Activated CD8-positive, alpha-beta T cell treated with anti-CD3 and anti-CD28 coated beads, Interleukin-2, amount 10 ng/mL, durations not matched to agents 7 days and 5 days (primary cell): ENCODE results near the gene RANGAP1. TPM values are rescaled to one million over a fixed set of nuclear protein-coding genes. Genes with fewer than 3 reads are reported as not detected.
"Not testable (repeated sequence)": the region's sequence is repeated elsewhere in the genome, so short reads cannot be mapped to it uniquely, and the experiment has no call there.

Experiments used
- ATAC-seq: fragments of 150-1000 bp; cut with Tn5 transposase; one replicate; pipeline ENCODE4 v1.10.0; 2021; ENCODE audit warnings: moderate library complexity
- CTCF ChIA-PET: fragments of 350-600 bp; sonication (Branson Sonifier 250); formaldehyde crosslinking; loops from one replicate; lab custom pipeline; 2021; ENCODE audit warnings: antibody characterized with exemption; lab: Charles Lee
- POLR2A ChIA-PET: fragments of 350-600 bp; sonication (Branson Sonifier 250); formaldehyde crosslinking; loops from one replicate; lab custom pipeline; 2021; ENCODE audit warnings: antibody characterized with exemption; lab: Charles Lee
- DNase-seq: peaks from one replicate; pipeline ENCODE4 v3.0.0-alpha.2; 2020
- H3K27ac Mint-ChIP-seq: one replicate; pipeline ENCODE4 v1.8.0; 2021; ENCODE audit warnings: mild to moderate bottlenecking, mixed read lengths
- H3K27me3 Mint-ChIP-seq: one replicate; pipeline ENCODE4 v1.8.0; 2021; ENCODE audit warnings: low read depth, mixed read lengths
- H3K36me3 Mint-ChIP-seq: one replicate; pipeline ENCODE4 v1.8.0; 2021; ENCODE audit warnings: low read depth, mixed read lengths
- H3K4me1 Mint-ChIP-seq: one replicate; pipeline ENCODE4 v1.8.0; 2021; ENCODE audit warnings: low read depth, mixed read lengths
- H3K4me3 Mint-ChIP-seq: one replicate; pipeline ENCODE4 v1.8.0; 2021; ENCODE audit warnings: mild to moderate bottlenecking, mixed read lengths
- H3K9me3 Mint-ChIP-seq: one replicate; pipeline ENCODE4 v1.8.0; 2022; ENCODE audit warnings: mixed read lengths; ENCODE audit not compliant: insufficient read depth
- total RNA-seq, 2 experiments: library from RNA; stranded (reverse); gene quantifications; one replicate each; pipeline ENCODE4 v1.2.3, GENCODE V29; 2021

The RANGAP1 gene
- total RNA-seq, 2 experiments from 2014 or later, result 123 to 125 TPM

- Mint-ChIP-seq H3K9me3 (no peaks in the 10 kb centered on the region), H3K36me3 (peaks cover 52% of the 10 kb centered on the region), H3K4me1 (no peaks in the 10 kb centered on the region), H3K4me3 (no peak overlapping the region), H3K27me3 (no peaks in the 10 kb centered on the region), H3K27ac (no peak overlapping the region)
- CTCF ChIA-PET, result no interaction called here
- ATAC-seq, result no peak
- POLR2A ChIA-PET, result interaction anchor here (1.3 kb wide), 1 partner anchor 10 kb away, joined by 3 read pairs; no protein-coding TSS in a partner anchor
- DNase-seq, result no peak
Observed at GRCh38 chr22:41271787-41272186, 14.2 kb downstream of the RANGAP1 start.

GRCh38 chr22:41267958-41268357 is 18.0 kb downstream of the RANGAP1 start:
- CTCF ChIA-PET, result no interaction called here
- Mint-ChIP-seq H3K4me3 (no peak overlapping the region), H3K36me3 (peaks cover 49% of the 10 kb centered on the region), H3K4me1 (no peaks in the 10 kb centered on the region), H3K27me3 (no peaks in the 10 kb centered on the region), H3K27ac (no peak overlapping the region), H3K9me3 (no peaks in the 10 kb centered on the region)
- POLR2A ChIA-PET, result interaction anchor here (0.6 kb wide), 1 partner anchor 180 kb away, joined by 3 read pairs; no protein-coding TSS in a partner anchor
- DNase-seq, result no peak
- no peak for ATAC-seq

GRCh38 chr22:41264408-41264941 is 21.5 kb downstream of the RANGAP1 start:
- H3K27ac Mint-ChIP-seq, result no peak overlapping the region
- peaks cover 56% of the 10 kb centered on the region for H3K36me3 Mint-ChIP-seq
- POLR2A ChIA-PET, result no interaction called here

GRCh38 chr22:41263704-41264103 is 22.3 kb downstream of the RANGAP1 start:
- Mint-ChIP-seq H3K4me3 (no peak overlapping the region), H3K9me3 (no peaks in the 10 kb centered on the region), H3K27me3 (no peaks in the 10 kb centered on the region), H3K36me3 (peaks cover 56% of the 10 kb centered on the region), H3K4me1 (no peaks in the 10 kb centered on the region), H3K27ac (no peak overlapping the region)
- POLR2A ChIA-PET, result interaction anchor here (0.7 kb wide), 1 partner anchor 21 kb away, joined by 4 read pairs; no protein-coding TSS in a partner anchor
- DNase-seq (no peak), ATAC-seq (no peak)
- CTCF ChIA-PET, result interaction anchor here (0.6 kb wide), 1 partner anchor 111 kb away, joined by 3 read pairs; no protein-coding TSS in a partner anchor

More at GRCh38 chr22:41264408-41264941, 21.5 kb downstream of the RANGAP1 start:
- Mint-ChIP-seq H3K4me1 (no peaks in the 10 kb centered on the region), H3K27me3 (no peaks in the 10 kb centered on the region), H3K9me3 (no peaks in the 10 kb centered on the region), H3K4me3 (no peak overlapping the region)
- no peak for DNase-seq
- no peak for ATAC-seq
- CTCF ChIA-PET, result interaction anchor here (0.6 kb wide), 1 partner anchor 112 kb away, joined by 3 read pairs; no protein-coding TSS in a partner anchor

DNA sequence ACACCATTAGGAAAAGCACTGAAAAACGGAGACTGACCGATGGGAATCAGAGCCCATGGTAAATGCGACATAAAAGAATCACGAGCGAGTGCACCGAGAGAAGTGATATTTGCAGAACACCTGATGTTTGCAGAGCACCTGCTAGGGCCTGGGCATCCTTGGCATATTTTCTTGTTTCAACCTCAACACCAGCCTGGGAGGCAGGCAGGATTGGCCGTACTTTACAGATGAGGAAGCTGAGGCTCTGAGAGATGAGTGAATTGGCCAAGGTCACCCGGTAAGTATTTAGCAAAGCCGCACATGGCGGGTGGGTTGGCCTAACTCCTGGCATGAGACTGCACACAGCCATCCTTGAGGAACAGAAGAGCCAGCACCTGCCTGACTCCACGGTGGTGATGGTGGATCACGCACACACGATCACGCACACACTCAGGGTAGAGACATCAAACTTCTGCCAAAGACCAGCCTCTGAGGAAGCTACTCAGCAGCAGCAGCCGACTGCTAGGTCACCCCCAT is 23.7 kb downstream of the RANGAP1 start:
- no peaks in the 10 kb centered on the region for H3K4me1 Mint-ChIP-seq
- DNase-seq, result no peak
- ATAC-seq, result no peak
- H3K27ac Mint-ChIP-seq, result no peak overlapping the region
- no peak overlapping the region for H3K4me3 Mint-ChIP-seq
- H3K9me3 Mint-ChIP-seq, result no peaks in the 10 kb centered on the region
- peaks cover 64% of the 10 kb centered on the region for H3K36me3 Mint-ChIP-seq
- CTCF ChIA-PET, result interaction anchor here (0.9 to 1.2 kb wide), 2 partner anchors 24 to 340 kb away, joined by 3 read pairs; no protein-coding TSS in a partner anchor
- POLR2A ChIA-PET, result interaction anchor here (0.9 kb wide), 1 partner anchor 10 kb away, joined by 3 read pairs; no protein-coding TSS in a partner anchor
- no peaks in the 10 kb centered on the region for H3K27me3 Mint-ChIP-seq

DNA sequence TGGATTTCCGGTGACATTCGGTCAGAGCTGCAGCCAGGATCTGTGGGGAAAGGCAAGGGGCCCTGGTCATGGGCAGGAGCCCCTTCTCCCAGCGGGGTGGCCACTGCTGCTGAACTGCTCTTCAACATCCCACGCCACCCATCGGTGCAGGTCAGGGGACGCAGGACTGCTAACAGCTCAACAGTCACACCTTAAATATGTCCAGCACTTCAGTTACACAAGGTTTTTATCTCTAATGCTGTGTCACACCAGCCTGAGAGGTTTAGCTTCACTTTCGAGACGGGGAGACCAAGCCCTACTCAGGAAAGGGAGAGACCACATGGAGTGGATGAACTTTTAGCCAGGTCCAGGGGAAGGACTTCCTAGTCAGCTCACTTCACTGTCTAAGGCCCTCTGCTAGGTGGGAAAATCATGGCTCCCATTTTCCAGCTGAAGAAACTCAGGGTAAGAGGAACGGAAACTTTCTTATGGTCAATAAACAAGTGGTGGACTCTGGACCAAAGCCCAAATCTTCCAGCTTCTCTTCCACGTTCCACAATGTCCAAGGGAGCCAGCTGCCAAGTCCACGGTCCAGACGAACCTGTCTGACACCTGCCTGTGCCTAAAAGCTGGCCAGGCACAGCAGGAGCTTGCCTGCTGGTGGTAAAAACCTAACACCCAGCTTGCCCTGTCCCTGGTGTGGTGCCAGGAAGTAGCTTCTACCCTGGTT is 24.3 kb downstream of the RANGAP1 start:
- Mint-ChIP-seq H3K27ac (no peak overlapping the region), H3K27me3 (no peaks in the 10 kb centered on the region), H3K4me3 (no peak overlapping the region), H3K4me1 (no peaks in the 10 kb centered on the region), H3K36me3 (peaks cover 70% of the 10 kb centered on the region), H3K9me3 (no peaks in the 10 kb centered on the region)
- DNase-seq (no peak), ATAC-seq (no peak)
- ChIA-PET POLR2A (interaction anchor here (0.9 kb wide), 1 partner anchor 11 kb away, joined by 3 read pairs; no protein-coding TSS in a partner anchor), CTCF (interaction anchor here (0.9 to 1.2 kb wide), 2 partner anchors 24 to 340 kb away, joined by 3 read pairs; no protein-coding TSS in a partner anchor)

DNA sequence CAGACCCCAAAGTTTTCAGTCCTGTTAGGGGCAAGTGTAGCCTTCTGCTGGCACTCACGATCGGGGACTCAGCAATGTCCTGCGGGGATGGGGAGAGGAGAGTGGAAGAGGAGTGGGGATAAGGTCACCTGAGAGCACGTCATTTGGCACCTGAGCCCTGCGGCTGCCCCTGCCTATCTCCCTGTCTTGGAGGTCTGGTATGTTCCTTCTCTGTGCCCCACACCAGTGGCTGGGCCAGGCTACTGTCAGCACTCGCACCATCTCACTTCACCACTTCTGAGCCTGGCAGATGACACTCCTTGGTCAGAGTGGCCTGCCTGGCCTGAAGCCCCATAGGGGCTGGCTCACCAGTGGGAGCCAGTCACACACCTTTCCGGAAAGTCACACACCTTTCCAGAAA is 25.1 kb downstream of the RANGAP1 start:
- ChIA-PET POLR2A (no interaction called here), CTCF (no interaction called here)
- Mint-ChIP-seq H3K9me3 (no peaks in the 10 kb centered on the region), H3K27me3 (no peaks in the 10 kb centered on the region), H3K4me3 (no peak overlapping the region), H3K27ac (no peak overlapping the region), H3K4me1 (no peaks in the 10 kb centered on the region), H3K36me3 (peaks cover 68% of the 10 kb centered on the region)
- DNase-seq (no peak), ATAC-seq (no peak)

DNA sequence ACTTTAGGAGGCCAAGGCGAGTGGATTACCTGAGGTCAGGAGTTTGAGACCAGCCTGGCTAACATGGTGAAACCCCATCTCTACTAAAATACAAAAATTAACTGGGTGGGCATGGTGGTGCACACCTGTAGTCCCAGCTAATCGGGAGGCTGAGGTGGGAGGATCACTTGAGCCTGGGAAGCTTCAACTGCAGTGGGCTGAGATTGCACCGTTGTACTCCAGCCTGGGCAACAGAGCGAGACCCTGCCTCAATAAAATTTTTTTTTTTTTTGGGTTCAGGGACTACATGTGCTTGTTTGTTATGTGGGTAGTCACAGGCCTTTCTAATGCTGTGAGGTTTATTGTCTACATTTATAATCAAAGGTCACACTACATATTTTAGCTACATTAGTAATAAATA is 26.2 kb downstream of the RANGAP1 start:
- H3K4me3 Mint-ChIP-seq, DNase-seq, H3K27me3 Mint-ChIP-seq, POLR2A ChIA-PET, H3K27ac Mint-ChIP-seq, ATAC-seq, H3K9me3 Mint-ChIP-seq, H3K4me1 Mint-ChIP-seq: not testable (repeated sequence)
- peaks cover 69% of the 10 kb centered on the region for H3K36me3 Mint-ChIP-seq
- CTCF ChIA-PET, result interaction anchor here (0.6 kb wide), 1 partner anchor 43 kb away, joined by 3 read pairs; no protein-coding TSS in a partner anchor

GRCh38 chr22:41257696-41258095 is 28.3 kb downstream of the RANGAP1 start:
- ChIA-PET CTCF (interaction anchor here (0.7 kb wide), 1 partner anchor 335 kb away, joined by 3 read pairs; no protein-coding TSS in a partner anchor), POLR2A (interaction anchor here (1.3 kb wide), 1 partner anchor 20 kb away, joined by 3 read pairs; no protein-coding TSS in a partner anchor)
- Mint-ChIP-seq H3K27me3 (no peaks in the 10 kb centered on the region), H3K36me3 (peaks cover 68% of the 10 kb centered on the region), H3K4me1 (no peaks in the 10 kb centered on the region), H3K9me3 (no peaks in the 10 kb centered on the region), H3K27ac (no peak overlapping the region), H3K4me3 (no peak overlapping the region)
- ATAC-seq (no peak), DNase-seq (no peak)

DNA sequence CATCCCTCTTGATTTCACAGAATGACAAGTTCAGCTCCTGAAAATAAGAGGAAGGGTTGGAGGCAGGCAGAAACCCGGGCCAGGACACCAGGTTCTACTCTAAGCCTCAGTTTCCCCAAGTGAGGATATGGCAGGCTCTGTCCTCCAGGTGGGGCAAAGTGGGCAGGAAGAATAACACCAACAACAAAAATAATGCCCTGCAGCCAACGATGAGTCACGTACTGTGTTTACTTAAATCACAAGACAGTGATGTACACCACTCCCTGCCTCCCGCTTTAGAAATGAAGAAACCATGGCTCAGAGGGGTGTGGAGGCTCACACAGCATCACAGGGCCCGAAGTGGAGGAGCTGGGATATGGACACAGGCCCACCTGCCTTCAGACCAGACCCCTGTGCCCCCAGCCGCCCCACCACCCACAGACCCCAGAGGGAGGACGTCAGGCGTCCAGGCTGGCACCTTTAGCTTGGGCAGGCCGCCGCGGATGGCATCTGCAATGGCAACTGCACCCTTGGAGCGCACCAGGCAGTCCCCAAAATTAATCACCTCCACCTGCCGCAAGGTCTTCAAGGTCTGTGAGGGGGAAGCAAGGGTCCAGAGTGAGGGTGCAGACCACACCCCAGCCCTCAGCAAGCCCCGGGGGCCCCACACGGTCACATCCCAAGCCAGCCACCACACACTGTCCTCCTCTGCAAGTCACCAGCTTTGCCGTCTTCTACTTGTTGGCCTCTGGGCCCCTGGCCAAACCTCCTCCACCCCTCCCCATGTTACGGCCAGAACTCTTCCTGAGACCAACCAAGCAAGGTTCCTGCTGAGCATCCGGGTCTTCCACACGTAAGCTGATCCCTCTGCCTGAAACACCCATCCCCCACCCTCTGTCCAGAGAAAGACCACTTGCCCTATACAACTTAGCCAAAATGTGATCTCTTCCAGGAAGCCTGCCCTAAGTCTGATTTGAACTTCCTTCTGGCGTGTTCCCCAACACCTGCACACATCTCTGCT is 29.4 kb downstream of the RANGAP1 start:
- POLR2A ChIA-PET, result no interaction called here
- peaks cover 65% of the 10 kb centered on the region for H3K36me3 Mint-ChIP-seq
- H3K4me1 Mint-ChIP-seq, result no peaks in the 10 kb centered on the region
- H3K9me3 Mint-ChIP-seq, result no peaks in the 10 kb centered on the region
- CTCF ChIA-PET, result interaction anchor here (1.2 kb wide), 1 partner anchor 19 kb away, joined by 4 read pairs; no protein-coding TSS in a partner anchor
- no peaks in the 10 kb centered on the region for H3K27me3 Mint-ChIP-seq
- no peak overlapping the region for H3K27ac Mint-ChIP-seq
- DNase-seq (no peak), ATAC-seq (no peak)
- H3K4me3 Mint-ChIP-seq, result no peak overlapping the region

GRCh38 chr22:41254230-41254629 is 31.8 kb downstream of the RANGAP1 start:
- Mint-ChIP-seq H3K27ac (no peak overlapping the region), H3K27me3 (no peaks in the 10 kb centered on the region), H3K36me3 (peaks cover 72% of the 10 kb centered on the region), H3K9me3 (no peaks in the 10 kb centered on the region), H3K4me3 (no peak overlapping the region), H3K4me1 (no peaks in the 10 kb centered on the region)
- POLR2A ChIA-PET, result no interaction called here
- ATAC-seq (no peak), DNase-seq (no peak)
- CTCF ChIA-PET, result no interaction called here
